ENCODE results near the gene DAPP1. TPM values are rescaled to one million over a fixed set of nuclear protein-coding genes. Genes with fewer than 3 reads are reported as not detected.

Gene DAPP1
- total and polyA plus RNA-seq, 2 donors (not counting 3 experiments of a cell fraction or from before 2014, with no cell fraction given): not detected

GRCh38 chr4:99915449-99915848, 98.8 kb downstream of the DAPP1 start:
- BruUV-seq (replicated peaks): no TSS peak
- Histone ChIP-seq H3K27ac (ENCODE audit: insufficient read depth, low read depth, low read length) (no peak overlapping the region), H3K4me3 (replicated peaks in 1 of 3; ENCODE audit: insufficient read depth in 1 of 3, low read depth in 1 of 3, low read length in 3 of 3) (no peak overlapping the region), H3K36me3 (ENCODE audit: control insufficient read depth in 2 of 2, extremely low read depth in 1 of 2, insufficient read depth in 2 of 2, low read length in 2 of 2) (peaks cover 2 to 7% of the 10 kb centered on the region in 2 experiments), H2AFZ (ENCODE audit: low read depth, low read length) (no peak overlapping the region), H3K9me1 (replicated peaks; ENCODE audit: control insufficient read depth, extremely low read depth, insufficient read depth, low read length) (no peaks in the 10 kb centered on the region), H3K79me2 (ENCODE audit: control insufficient read depth, insufficient read depth, low read length) (no peaks in the 10 kb centered on the region), H3K9me3 (replicated peaks; ENCODE audit: control insufficient read depth, insufficient read depth, low read length) (no peaks in the 10 kb centered on the region), H3K4me1 (ENCODE audit: control insufficient read depth, extremely low read depth, insufficient read depth, low read length) (no peaks in the 10 kb centered on the region), H4K20me1 (replicated peaks; ENCODE audit: control insufficient read depth, extremely low read depth, insufficient read depth, low read length) (no peaks in the 10 kb centered on the region), H3K27me3 (ENCODE audit: control insufficient read depth in 2 of 2, insufficient read depth in 2 of 2, low read length in 2 of 2) (no peaks in the 10 kb centered on the region), H3K9ac (replicated peaks; ENCODE audit: extremely low read depth, insufficient read depth, low read length) (no peak overlapping the region), H3K4me2 (ENCODE audit: insufficient read depth, low read length) (no peak overlapping the region)
- dilution Hi-C loops (cut with MboI; ENCODE audit: extremely low pct_ligation_motif_present, low sequenced_read_pairs): no loop called here
- intact Hi-C loops (cut with micrococcal nuclease): loop anchor here (1.0 kb wide), 1 partner anchor 9 kb away; no protein-coding TSS in a partner anchor
- POLR2A ChIA-PET: no interaction called here
- DNase-seq (ENCODE audit: low read depth, low spot score): no peak
- TF ChIP-seq GATA2 (IDR thresholded peaks at IDR 0.05; ENCODE audit: insufficient read depth, insufficient read length, low read depth, low read length) (no peak), POLR2AphosphoS5 (IDR thresholded peaks at IDR 0.05; ENCODE audit: insufficient read depth, low read depth, low read length) (no peak)
- CTCF ChIA-PET: no interaction called here
- no peak for FAIRE-seq

DNA sequence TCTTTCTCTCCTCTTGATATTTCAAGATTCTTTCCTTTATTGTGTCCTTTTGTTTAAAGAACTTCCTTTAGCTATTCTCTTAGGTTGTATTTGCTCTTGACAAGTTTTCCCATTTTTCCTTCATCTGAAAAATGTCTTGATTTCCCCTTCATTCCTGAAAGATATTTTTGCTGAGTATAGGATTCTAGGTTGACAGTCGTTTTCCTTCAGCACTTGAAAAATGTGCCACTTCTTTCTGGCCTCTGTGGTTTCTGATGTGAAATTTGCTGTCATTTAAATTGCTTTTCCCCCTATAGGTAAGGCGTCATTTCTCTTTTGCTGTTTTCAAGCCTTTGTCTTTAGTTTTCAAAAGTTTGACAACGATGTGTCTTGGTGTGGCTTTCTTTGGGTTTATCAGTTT, 100.9 kb downstream of the DAPP1 start:
- no TSS peak for BruUV-seq (replicated peaks)
- TF ChIP-seq EZH2 (IDR thresholded peaks at IDR 0.05; ENCODE audit: borderline replicate concordance, low read depth, low read length, severe bottlenecking) (no peak), MAX (IDR thresholded peaks at IDR 0.05; ENCODE audit: insufficient read depth, insufficient read length) (no peak), POLR2AphosphoS5 (IDR thresholded peaks at IDR 0.05; ENCODE audit: insufficient read depth, low read depth, low read length) (no peak), GATA2 (IDR thresholded peaks at IDR 0.05; ENCODE audit: insufficient read depth, insufficient read length, low read depth, low read length) (no peak), MYC (IDR thresholded peaks at IDR 0.05; ENCODE audit: low read depth, low read length) (no peak), FOS (IDR thresholded peaks at IDR 0.05; ENCODE audit: borderline replicate concordance, insufficient read depth, low read length) (no peak), JUN (IDR thresholded peaks at IDR 0.05; ENCODE audit: borderline replicate concordance, insufficient read depth, insufficient read length, low read depth) (no peak), POLR2A (IDR thresholded peaks at IDR 0.05; ENCODE audit: low read depth, low read length) (no peak)
- TF ChIP-seq, protein P1, sequence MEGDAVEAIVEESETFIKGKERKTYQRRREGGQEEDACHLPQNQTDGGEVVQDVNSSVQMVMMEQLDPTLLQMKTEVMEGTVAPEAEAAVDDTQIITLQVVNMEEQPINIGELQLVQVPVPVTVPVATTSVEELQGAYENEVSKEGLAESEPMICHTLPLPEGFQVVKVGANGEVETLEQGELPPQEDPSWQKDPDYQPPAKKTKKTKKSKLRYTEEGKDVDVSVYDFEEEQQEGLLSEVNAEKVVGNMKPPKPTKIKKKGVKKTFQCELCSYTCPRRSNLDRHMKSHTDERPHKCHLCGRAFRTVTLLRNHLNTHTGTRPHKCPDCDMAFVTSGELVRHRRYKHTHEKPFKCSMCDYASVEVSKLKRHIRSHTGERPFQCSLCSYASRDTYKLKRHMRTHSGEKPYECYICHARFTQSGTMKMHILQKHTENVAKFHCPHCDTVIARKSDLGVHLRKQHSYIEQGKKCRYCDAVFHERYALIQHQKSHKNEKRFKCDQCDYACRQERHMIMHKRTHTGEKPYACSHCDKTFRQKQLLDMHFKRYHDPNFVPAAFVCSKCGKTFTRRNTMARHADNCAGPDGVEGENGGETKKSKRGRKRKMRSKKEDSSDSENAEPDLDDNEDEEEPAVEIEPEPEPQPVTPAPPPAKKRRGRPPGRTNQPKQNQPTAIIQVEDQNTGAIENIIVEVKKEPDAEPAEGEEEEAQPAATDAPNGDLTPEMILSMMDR (IDR thresholded peaks at IDR 0.05; ENCODE audit: extremely low read depth in 1 of 2, insufficient read depth in 1 of 2, low read depth in 1 of 2, low read length in 2 of 2): no peak
- H3K4me1 ChIP-seq (ENCODE audit: control insufficient read depth, extremely low read depth, insufficient read depth, low read length): no peaks in the 10 kb centered on the region
- ChIA-PET POLR2A (no interaction called here), CTCF (interaction anchor here (0.8 kb wide), 1 partner anchor 19 kb away, joined by 3 read pairs; no protein-coding TSS in a partner anchor)
- H3K36me3 ChIP-seq (ENCODE audit: control insufficient read depth in 2 of 2, extremely low read depth in 1 of 2, insufficient read depth in 2 of 2, low read length in 2 of 2): peaks cover 2 to 5% of the 10 kb centered on the region in 2 experiments
- no peaks in the 10 kb centered on the region for H4K20me1 ChIP-seq (replicated peaks; ENCODE audit: control insufficient read depth, extremely low read depth, insufficient read depth, low read length)
- no peak overlapping the region for H3K4me2 ChIP-seq (ENCODE audit: insufficient read depth, low read length)
- no peaks in the 10 kb centered on the region for H3K79me2 ChIP-seq (ENCODE audit: control insufficient read depth, insufficient read depth, low read length)
- no peak overlapping the region for H2AFZ ChIP-seq (ENCODE audit: low read depth, low read length)
- no peak overlapping the region for H3K27ac ChIP-seq (ENCODE audit: insufficient read depth, low read depth, low read length)
- no peaks in the 10 kb centered on the region for H3K27me3 ChIP-seq (ENCODE audit: control insufficient read depth in 2 of 2, insufficient read depth in 2 of 2, low read length in 2 of 2)
- H3K4me3 ChIP-seq (replicated peaks in 1 of 3; ENCODE audit: insufficient read depth in 1 of 3, low read depth in 1 of 3, low read length in 3 of 3): no peak overlapping the region
- DNase-seq (ENCODE audit: low read depth, low spot score) (no peak), FAIRE-seq (no peak)
- no peak overlapping the region for H3K9ac ChIP-seq (replicated peaks; ENCODE audit: extremely low read depth, insufficient read depth, low read length)
- dilution Hi-C loops (cut with MboI; ENCODE audit: extremely low pct_ligation_motif_present, low sequenced_read_pairs) (no loop called here), intact Hi-C loops (cut with micrococcal nuclease) (no loop called here)
- H3K9me3 ChIP-seq (replicated peaks; ENCODE audit: control insufficient read depth, insufficient read depth, low read length): no peaks in the 10 kb centered on the region
- no peaks in the 10 kb centered on the region for H3K9me1 ChIP-seq (replicated peaks; ENCODE audit: control insufficient read depth, extremely low read depth, insufficient read depth, low read length)
